Liver (tissue), 9 donors: ENCODE data around the gene RSBN1. TPM values are rescaled to one million over a fixed set of nuclear protein-coding genes. Genes with fewer than 3 reads are reported as not detected.

ENCODE experiments used
- DNase-seq: peaks from one replicate; pipeline ENCODE4 v3.0.0-alpha.2; 2017; ENCODE audit warnings: low spot score
- H3K27ac ChIP-seq, 2 donors: one replicate each; pipeline ENCODE4 v1.7.0; 2013; ENCODE audit warnings: inconsistent platforms in 2 of 2, low read length in 2 of 2, control low read depth in 1 of 2, low read depth in 1 of 2, mild to moderate bottlenecking in 1 of 2
- H3K27me3 ChIP-seq, 4 donors: one replicate each; pipeline versions ENCODE4 v1.6.1 to v1.7.0; 2013; ENCODE audit warnings: low read length in 3 of 4, inconsistent platforms in 1 of 4, mild to moderate bottlenecking in 1 of 4, moderate library complexity in 1 of 4; ENCODE audit not compliant: control insufficient read depth in 4 of 4, insufficient read depth in 4 of 4
- H3K36me3 ChIP-seq, 4 donors: one replicate each; pipeline versions ENCODE4 v1.6.1 to v1.7.0; 2013; ENCODE audit warnings: low read length in 3 of 4, mild to moderate bottlenecking in 3 of 4, low read depth in 1 of 4, moderate library complexity in 1 of 4; ENCODE audit not compliant: control insufficient read depth in 4 of 4, insufficient read depth in 3 of 4
- H3K4me1 ChIP-seq, 4 donors: one replicate each; pipeline versions ENCODE4 v1.6.1 to v1.7.0; 2013; ENCODE audit warnings: low read length in 3 of 4, mild to moderate bottlenecking in 3 of 4, moderate library complexity in 1 of 4; ENCODE audit not compliant: control insufficient read depth in 4 of 4, insufficient read depth in 4 of 4
- H3K4me3 ChIP-seq, 3 donors: one replicate each; pipeline versions ENCODE4 v1.6.1 to v1.7.0; 2013; ENCODE audit warnings: low read length in 3 of 3, control low read depth in 1 of 3, low read depth in 1 of 3, mild to moderate bottlenecking in 1 of 3
- H3K9ac ChIP-seq, 2 donors: one replicate each; pipeline ENCODE4 v1.7.0; 2013; ENCODE audit warnings: low read length in 2 of 2, mild to moderate bottlenecking in 2 of 2, moderate library complexity in 2 of 2, control low read depth in 1 of 2, low read depth in 1 of 2
- H3K9me3 ChIP-seq, 4 donors: one replicate each; pipeline versions ENCODE4 v1.6.1 to v1.7.0; 2013; ENCODE audit warnings: low read length in 3 of 4; ENCODE audit not compliant: control insufficient read depth in 4 of 4
- ATF3 ChIP-seq: IDR thresholded peaks from 2 replicates; pipeline ENCODE4 v1.6.1; 2016; ENCODE audit warnings: antibody characterized with exemption
- EGR1 ChIP-seq, 2 donors: IDR thresholded peaks; 2 replicates each; pipeline ENCODE4 v1.6.1; 2016 to 2018; ENCODE audit warnings: antibody characterized with exemption in 2 of 2, low read depth in 2 of 2
- FOXA1 ChIP-seq: IDR thresholded peaks from 2 replicates; pipeline ENCODE4 v1.6.1; 2016; ENCODE audit warnings: antibody characterized with exemption
- FOXA2 ChIP-seq: IDR thresholded peaks from 2 replicates; pipeline ENCODE4 v1.6.1; 2016; ENCODE audit warnings: antibody characterized with exemption
- GABPA ChIP-seq, 2 donors: IDR thresholded peaks in 1 of 2; conservative IDR thresholded peaks in 1 of 2; 2 replicates each; pipeline ENCODE4 v1.6.1; 2016; ENCODE audit warnings: antibody characterized with exemption in 2 of 2, mild to moderate bottlenecking in 1 of 2, moderate library complexity in 1 of 2
- HNF4A ChIP-seq, 2 donors: conservative IDR thresholded peaks; 2 replicates each; pipeline ENCODE4 v1.6.1; 2016; ENCODE audit warnings: antibody characterized with exemption in 2 of 2, mild to moderate bottlenecking in 2 of 2
- HNF4G ChIP-seq: IDR thresholded peaks from 2 replicates; pipeline ENCODE4 v1.6.1; 2016; ENCODE audit warnings: antibody characterized with exemption
- JUND ChIP-seq, 2 donors: IDR thresholded peaks; 2 replicates each; pipeline ENCODE4 v1.6.1; 2016; ENCODE audit warnings: antibody characterized with exemption in 2 of 2
- MAX ChIP-seq: IDR thresholded peaks from 2 replicates; pipeline ENCODE4 v1.6.1; 2016; ENCODE audit warnings: antibody characterized with exemption
- NR2F2 ChIP-seq: IDR thresholded peaks from 2 replicates; pipeline ENCODE4 v1.6.1; 2016; ENCODE audit warnings: antibody characterized with exemption
- RAD21 ChIP-seq, 2 donors: IDR thresholded peaks; 2 replicates each; pipeline ENCODE4 v1.6.1; 2016; ENCODE audit warnings: antibody characterized with exemption in 2 of 2, mild to moderate bottlenecking in 2 of 2
- RXRA ChIP-seq, 2 donors: IDR thresholded peaks; 2 replicates each; pipeline ENCODE4 v1.6.1; 2017 to 2018; ENCODE audit warnings: antibody characterized with exemption in 2 of 2, mild to moderate bottlenecking in 1 of 2
- SP1 ChIP-seq: IDR thresholded peaks from 2 replicates; pipeline ENCODE4 v1.6.1; 2018; ENCODE audit warnings: antibody characterized with exemption, mild to moderate bottlenecking
- YY1 ChIP-seq: IDR thresholded peaks from 2 replicates; pipeline ENCODE4 v1.6.1; 2016; ENCODE audit warnings: antibody characterized with exemption, mild to moderate bottlenecking
- ZBTB33 ChIP-seq: IDR thresholded peaks from 2 replicates; pipeline ENCODE4 v1.6.1; 2016; ENCODE audit warnings: antibody characterized with exemption
- WGBS: extraction: QIAGEN DNeasy Blood & Tissue Kit; methylation state at CpG from one replicate; pipeline ENCODE4 v1.1.7; 2013; 5-methylcytosine and 5-hydroxymethylcytosine counted together
- polyA plus RNA-seq, 2 donors: library from polyadenylated mRNA; stranded (reverse) in 1 of 2; unstranded in 1 of 2; fragments of 200-250 nt in 1 of 2; fragments of >200 nt in 1 of 2; fragmentation: Nextera tagmentation in 1 of 2; extraction: Ambion mirVana in 1 of 2; gene quantifications; one replicate each; pipeline versions ENCODE4 v1.2.1 to v1.2.3, GENCODE V29; 2013 to 2015
- total RNA-seq, 2 donors: library from RNA; depleted of rRNA; stranded (reverse); fragments of >200 nt; gene quantifications; one replicate each; pipeline ENCODE4 v1.2.3, GENCODE V29; 2014
- TF ChIP-seq, protein P1 (sequence below): fragments of 150-350 bp; IDR thresholded peaks from 2 replicates; pipeline ENCODE4 v1.5.1; 2017; ENCODE audit warnings: improper control_type of control experiment, low read depth, low read length; ENCODE audit not compliant: missing input control
- TF ChIP-seq, protein P2 (sequence below): IDR thresholded peaks from 2 replicates; pipeline ENCODE4 v1.6.1; 2016; ENCODE audit warnings: antibody characterized with exemption, mild to moderate bottlenecking
- donor health status: healthy.
- donor health status: healthy.
- donor health status: healthy.
- donor health status: healthy.
- donor health status: healthy.

Gene RSBN1
- total and polyA plus RNA-seq, 4 donors = 2.3 to 11.3 (median 5.6) TPM

- Histone ChIP-seq H3K27me3 (no peaks in the 10 kb centered on the region), H3K36me3 (peaks cover 3 to 12% (median 6%) of the 10 kb centered on the region in 4 donors), H3K4me1 (peaks cover 0 to under 1% (median 0%) of the 10 kb centered on the region in 4 donors), H3K9ac (no peak overlapping the region), H3K4me3 (no peak overlapping the region), H3K9me3 (no peaks in the 10 kb centered on the region), H3K27ac (no peak overlapping the region)
- DNase-seq = no peak
- TF ChIP-seq SP1 (no peak), MAX (no peak), HNF4A (conservative IDR thresholded peaks at IDR 0.05) (no peak), GABPA (IDR thresholded peaks at IDR 0.05 in 1 of 2, conservative IDR thresholded peaks at IDR 0.05 in 1 of 2) (no peak), HNF4G (no peak), FOXA2 (no peak), RAD21 (IDR thresholded peaks at IDR 0.05) (no peak), YY1 (no peak), EGR1 (IDR thresholded peaks at IDR 0.05; ENCODE audit: low read depth in 2 of 2) (no peak), FOXA1 (no peak), ATF3 (no peak), NR2F2 (no peak), JUND (IDR thresholded peaks at IDR 0.05) (no peak), ZBTB33 (no peak)
- TF ChIP-seq, protein P1, sequence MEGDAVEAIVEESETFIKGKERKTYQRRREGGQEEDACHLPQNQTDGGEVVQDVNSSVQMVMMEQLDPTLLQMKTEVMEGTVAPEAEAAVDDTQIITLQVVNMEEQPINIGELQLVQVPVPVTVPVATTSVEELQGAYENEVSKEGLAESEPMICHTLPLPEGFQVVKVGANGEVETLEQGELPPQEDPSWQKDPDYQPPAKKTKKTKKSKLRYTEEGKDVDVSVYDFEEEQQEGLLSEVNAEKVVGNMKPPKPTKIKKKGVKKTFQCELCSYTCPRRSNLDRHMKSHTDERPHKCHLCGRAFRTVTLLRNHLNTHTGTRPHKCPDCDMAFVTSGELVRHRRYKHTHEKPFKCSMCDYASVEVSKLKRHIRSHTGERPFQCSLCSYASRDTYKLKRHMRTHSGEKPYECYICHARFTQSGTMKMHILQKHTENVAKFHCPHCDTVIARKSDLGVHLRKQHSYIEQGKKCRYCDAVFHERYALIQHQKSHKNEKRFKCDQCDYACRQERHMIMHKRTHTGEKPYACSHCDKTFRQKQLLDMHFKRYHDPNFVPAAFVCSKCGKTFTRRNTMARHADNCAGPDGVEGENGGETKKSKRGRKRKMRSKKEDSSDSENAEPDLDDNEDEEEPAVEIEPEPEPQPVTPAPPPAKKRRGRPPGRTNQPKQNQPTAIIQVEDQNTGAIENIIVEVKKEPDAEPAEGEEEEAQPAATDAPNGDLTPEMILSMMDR = no peak
- TF ChIP-seq, protein P2, sequence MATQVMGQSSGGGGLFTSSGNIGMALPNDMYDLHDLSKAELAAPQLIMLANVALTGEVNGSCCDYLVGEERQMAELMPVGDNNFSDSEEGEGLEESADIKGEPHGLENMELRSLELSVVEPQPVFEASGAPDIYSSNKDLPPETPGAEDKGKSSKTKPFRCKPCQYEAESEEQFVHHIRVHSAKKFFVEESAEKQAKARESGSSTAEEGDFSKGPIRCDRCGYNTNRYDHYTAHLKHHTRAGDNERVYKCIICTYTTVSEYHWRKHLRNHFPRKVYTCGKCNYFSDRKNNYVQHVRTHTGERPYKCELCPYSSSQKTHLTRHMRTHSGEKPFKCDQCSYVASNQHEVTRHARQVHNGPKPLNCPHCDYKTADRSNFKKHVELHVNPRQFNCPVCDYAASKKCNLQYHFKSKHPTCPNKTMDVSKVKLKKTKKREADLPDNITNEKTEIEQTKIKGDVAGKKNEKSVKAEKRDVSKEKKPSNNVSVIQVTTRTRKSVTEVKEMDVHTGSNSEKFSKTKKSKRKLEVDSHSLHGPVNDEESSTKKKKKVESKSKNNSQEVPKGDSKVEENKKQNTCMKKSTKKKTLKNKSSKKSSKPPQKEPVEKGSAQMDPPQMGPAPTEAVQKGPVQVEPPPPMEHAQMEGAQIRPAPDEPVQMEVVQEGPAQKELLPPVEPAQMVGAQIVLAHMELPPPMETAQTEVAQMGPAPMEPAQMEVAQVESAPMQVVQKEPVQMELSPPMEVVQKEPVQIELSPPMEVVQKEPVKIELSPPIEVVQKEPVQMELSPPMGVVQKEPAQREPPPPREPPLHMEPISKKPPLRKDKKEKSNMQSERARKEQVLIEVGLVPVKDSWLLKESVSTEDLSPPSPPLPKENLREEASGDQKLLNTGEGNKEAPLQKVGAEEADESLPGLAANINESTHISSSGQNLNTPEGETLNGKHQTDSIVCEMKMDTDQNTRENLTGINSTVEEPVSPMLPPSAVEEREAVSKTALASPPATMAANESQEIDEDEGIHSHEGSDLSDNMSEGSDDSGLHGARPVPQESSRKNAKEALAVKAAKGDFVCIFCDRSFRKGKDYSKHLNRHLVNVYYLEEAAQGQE = no peak
Measured at GRCh38 chr1:113751114-113751513, 61.2 kb downstream of the RSBN1 start.

DNA sequence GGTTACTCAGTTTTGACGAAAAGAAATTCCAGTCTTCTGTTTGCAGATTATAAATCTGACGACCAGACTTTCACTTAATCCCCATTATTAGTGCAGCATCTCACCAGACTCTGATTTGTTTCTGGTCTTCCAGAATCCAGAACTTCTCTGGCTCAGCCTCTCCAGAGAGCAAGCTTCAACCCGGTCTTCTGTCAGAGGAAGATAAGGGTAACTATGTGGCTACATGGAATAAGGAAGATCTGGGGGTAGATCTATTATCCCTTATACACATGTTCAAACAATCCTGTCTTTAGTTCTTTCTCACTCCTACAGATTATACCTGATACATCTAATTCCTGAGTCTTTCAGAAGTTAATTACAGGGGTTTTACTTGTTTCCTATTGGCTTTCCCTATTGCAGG lies 62.9 kb downstream of the RSBN1 start:
- no peak overlapping the region for H3K4me3 ChIP-seq
- no peaks in the 10 kb centered on the region for H3K27me3 ChIP-seq
- no peak overlapping the region for H3K27ac ChIP-seq
- no peaks in the 10 kb centered on the region for H3K9me3 ChIP-seq
- WGBS = 88% methylated on average over 3 of the region's 3 CpGs
- H3K36me3 ChIP-seq = peaks cover 3 to 12% (median 6%) of the 10 kb centered on the region in 4 donors
- H3K9ac ChIP-seq = no peak overlapping the region
- DNase-seq = no peak
- peaks cover 2 to 3% (median 3%) of the 10 kb centered on the region in 4 donors for H3K4me1 ChIP-seq
- no peak for TF ChIP-seq SP1
- no peak for TF ChIP-seq MAX
- TF ChIP-seq RAD21 (IDR thresholded peaks at IDR 0.05) = no peak
- TF ChIP-seq HNF4G = no peak
- TF ChIP-seq FOXA1 = no peak
- no peak for TF ChIP-seq FOXA2
- no peak for TF ChIP-seq EGR1 (IDR thresholded peaks at IDR 0.05; ENCODE audit: low read depth in 2 of 2)
- TF ChIP-seq RXRA (IDR thresholded peaks at IDR 0.05) = no peak
- TF ChIP-seq YY1 = no peak
- TF ChIP-seq ATF3 = no peak
- TF ChIP-seq, protein P2 = no peak
- no peak for TF ChIP-seq HNF4A (conservative IDR thresholded peaks at IDR 0.05)
- no peak for TF ChIP-seq NR2F2
- TF ChIP-seq ZBTB33 = no peak
